Activated gamma-delta T cell treated with anti-CD3 and anti-CD28 coated beads, Interleukin-2, amount 50 U/mL, for 16 hours (primary cell): ENCODE results near the gene LDHB.
A peak's percentile ranks its signal among the peaks of the same experiment; 100 is the strongest.
"Not testable (repeated sequence)": the region's sequence is repeated elsewhere in the genome, so short reads cannot be mapped to it uniquely, and the experiment has no call there.

Experiments
- DNase-seq: peaks from one replicate; pipeline ENCODE4 v3.0.0-alpha.2; 2020; ENCODE audit warnings: low read depth

The LDHB gene

DNA sequence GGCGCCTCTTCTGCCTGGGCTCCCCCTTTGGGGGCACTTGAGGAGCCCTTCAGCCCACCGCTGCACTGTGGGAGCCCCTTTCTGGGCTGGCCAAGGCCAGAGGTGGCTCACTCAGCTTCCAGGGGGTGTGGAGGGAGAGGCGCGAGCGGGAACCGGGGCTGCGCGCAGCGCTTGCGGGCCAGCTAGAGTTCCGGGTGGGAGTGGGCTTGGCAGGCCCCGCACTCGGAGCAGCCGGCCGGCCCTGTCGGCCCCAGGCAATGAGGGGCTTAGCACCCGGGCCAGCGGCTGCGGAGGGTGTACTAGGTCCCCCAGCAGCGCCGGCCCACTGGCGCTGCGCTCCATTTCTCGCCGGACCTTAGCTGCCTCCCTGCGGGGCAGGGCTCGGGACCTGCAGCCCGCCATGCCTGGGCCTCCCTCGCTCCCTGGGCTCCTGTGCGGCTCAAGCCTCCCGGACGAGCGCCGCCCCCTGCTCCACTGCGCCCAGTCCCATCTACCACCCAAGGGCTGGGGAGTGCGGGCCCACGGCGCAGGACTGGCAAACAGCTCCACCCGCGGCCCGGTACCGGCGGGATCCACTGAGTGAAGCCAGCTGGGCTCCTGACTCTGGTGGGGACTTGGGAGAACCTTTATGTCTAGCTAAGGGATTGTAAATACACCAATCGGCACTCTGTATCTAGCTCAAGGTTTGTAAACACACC, 3.9 kb upstream of the LDHB start:
- DNase-seq = not testable (repeated sequence)

DNA sequence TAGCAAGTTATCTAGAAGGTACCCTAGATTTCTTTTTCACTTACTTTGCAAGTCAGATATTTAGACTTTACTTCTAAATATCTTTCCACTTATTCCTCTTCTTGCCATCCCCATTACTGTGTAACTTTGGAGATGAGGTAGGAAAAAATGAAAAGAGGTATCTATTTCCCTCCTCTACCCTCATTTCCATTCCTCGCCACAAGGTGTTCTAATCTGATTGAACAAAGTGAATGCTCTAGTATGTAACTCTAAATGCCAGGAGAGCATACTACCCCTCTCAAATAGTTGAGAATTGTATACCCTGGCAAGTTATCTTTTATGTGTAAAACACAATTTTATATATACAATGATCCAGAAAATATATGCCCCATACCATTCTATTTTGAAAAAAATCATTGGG, 1.7 kb upstream of the LDHB start:
- DNase-seq = no peak

DNA sequence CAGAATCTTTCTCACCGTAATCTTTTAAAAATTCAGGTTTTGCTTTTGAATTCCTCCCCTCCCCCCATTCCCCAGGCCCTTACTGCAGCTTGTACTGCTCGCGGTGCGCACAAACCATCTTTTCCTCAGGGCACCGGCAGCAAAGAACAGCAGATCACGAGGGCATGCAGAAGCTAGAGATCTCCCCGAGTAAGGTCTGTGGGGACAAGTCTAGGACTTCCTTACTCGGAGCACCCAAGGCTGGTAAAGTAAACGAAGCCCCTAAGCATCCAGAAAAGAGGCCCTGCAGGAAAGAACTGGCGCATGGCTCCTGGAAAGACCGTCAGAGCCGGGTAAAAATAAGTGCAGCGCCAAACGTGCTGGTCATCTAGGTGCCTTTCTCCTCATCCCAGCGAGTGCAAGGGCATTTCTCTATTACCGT, 727 bp downstream of the LDHB start:
- peak; percentile 17 for DNase-seq

DNA sequence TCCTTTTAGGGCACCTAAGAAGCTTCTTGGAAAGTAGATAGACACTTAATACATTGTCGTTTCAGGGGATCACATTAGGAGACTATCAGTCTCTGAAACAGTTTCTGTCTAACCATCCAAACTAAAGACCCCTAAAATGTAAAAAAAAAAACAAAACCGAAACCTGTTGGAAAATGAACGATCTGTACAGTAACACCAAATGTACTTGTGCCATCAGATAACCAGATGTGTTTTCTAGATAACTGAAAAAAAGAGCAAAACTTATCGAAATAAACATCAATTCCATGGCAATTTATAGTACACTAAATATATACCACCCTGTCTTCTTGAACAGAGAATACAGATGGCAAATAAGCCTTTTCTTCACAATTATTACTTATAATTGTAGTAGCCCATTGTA, 2.1 kb downstream of the LDHB start:
- DNase-seq = no peak

DNA sequence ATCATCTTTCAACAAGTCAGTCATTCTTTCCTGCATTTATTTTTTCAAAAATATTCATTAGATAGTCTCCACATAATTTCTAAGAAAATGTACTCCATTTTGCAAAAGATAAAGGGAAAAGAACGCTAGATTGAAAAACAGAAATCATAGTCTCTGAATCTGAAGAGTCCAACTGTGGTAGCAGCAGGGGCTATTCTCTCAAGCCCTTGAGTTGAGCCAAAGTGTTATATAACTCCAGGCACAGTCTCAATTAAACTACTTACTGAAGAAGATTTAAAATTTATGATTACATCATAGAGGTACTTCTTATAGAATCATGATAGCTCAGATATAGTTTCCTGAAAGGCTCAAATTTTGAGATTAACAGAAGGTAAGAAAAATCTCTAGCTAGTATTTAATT, 5.8 kb downstream of the LDHB start:
- DNase-seq = no peak

DNA sequence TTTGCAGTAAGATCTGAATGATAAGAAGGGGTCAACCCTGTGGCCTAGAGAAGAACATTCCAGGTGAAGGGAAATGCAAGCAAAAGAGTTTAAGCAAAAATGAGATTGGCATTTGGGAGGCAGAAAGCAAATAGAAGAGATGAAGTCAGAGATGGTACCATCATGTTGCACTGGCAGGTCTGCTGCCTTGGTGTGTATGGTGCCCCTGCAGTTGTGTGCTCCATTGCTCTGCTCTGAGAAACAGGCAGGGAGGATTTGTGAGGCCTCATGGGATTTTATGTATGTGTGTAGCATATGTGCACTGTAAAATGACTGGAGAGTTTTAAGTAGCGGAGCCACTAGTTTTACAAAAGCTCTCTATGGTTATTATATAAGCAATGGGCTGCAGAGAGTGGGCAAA, 6.6 kb downstream of the LDHB start:
- no peak for DNase-seq

DNA sequence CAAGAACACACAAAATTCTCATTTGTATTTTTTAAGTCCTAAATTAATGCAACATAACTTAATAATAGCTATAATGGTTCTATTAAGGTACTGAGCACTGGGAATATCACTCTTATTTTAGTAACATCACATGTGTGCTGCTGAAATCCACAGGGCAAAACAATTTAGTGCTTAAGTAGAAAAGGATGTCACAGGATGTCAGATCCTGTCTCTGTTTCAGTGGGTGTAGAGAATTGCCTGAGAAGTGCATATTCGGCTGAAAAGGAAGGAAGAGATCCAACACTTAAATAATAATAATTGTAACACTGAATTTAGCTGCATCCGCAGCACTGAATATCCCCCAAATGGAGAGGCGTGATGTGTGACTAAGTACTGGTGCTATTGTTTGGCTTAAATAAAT, 8.6 kb downstream of the LDHB start:
- DNase-seq = no peak

DNA sequence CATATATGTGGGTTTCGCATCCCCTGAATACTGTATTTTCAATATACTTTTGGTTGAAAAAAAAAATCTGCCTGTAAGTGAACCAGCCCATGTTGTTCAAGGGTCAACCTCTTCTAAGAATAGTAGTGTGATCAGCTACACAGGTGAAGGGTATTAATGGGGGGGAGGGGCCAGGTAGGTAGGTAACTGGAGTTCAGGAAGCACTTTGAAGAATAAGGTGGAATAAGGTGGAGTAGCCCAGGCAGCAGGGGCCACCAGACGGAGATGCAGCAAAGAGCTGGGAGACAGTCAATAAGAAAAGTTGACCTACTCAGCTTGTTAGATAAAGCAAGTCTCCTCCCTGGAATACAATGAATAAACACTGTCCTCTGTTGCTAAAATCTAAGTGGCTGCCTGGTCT, 9.3 kb downstream of the LDHB start:
- no peak for DNase-seq

DNA sequence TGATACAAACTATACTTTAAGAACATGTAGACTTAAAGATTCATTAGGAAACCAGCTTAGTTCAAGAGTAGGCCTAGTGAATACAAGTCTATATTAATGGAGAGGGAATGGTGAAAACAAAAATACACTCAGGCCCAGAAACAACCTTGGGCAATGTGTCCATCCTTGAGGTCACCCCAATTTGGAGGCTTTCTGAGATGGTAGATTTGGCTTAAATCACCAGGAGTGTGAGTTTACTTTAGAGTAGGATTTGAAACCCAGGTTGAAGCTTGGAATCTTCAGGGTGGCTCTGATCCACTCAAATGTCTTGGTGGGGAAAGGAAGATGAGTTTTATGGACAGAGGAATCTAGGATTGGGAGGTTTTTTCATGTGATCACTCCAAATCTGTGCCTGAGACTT, 10.5 kb downstream of the LDHB start:
- no peak for DNase-seq

DNA sequence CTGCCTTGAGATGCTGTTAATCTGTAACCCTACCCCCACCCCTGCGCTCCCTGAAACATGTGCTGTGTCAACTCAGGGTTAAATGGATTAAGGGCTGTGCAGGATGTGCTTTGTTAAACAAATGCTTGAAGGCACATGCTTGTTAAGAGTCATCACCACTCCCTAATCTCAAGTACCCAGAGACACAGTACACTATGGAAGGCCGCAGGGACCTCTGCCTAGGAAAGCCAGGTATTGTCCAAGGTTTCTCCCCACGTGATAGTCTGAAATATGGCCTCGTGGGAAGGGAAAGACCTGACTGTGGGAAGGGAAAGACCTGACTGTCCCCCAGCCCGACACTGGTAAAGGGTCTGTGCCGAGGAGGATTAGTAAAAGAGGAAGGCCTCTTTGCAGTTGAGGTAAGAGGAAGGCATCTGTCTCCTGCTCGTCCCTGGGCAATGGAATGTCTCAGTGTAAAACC, 12.6 kb downstream of the LDHB start:
- not testable (repeated sequence) for DNase-seq

DNA sequence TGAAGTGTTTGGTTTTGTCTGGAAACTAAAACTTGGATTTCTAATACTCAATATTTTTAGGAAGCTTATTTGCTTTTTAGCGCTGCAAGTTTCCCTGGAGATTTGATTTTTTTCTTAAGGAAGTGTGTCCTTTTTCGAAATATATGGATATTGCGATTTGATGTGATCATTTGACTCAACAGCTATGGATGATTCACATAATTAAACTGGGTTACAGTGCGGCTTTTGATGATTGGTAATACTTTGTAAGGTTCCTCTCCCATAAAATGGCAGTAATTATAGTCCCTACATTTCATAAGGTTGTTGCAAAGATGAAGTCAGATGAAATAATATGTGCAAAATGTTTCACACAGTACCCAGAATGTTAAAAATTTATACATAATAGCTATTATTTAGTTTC, 13.1 kb downstream of the LDHB start:
- no peak for DNase-seq

DNA sequence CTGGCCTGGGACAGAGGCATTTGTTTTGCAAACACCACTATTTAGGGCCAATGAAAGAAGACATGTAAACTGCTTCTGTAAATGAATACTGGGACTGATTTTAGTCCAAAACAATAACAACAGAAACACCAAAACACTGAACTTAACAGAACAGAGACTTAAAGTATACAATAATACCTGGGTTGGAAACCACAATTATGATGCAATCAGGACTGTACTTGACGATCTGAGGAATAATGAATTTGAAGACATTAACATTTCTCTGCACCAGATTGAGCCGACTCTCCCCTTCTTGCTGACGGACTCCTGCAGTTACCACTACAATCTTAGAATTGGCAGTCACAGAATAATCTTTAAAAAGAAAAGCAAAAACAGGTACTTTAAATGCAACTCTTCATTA, 13.9 kb downstream of the LDHB start:
- no peak for DNase-seq

DNA sequence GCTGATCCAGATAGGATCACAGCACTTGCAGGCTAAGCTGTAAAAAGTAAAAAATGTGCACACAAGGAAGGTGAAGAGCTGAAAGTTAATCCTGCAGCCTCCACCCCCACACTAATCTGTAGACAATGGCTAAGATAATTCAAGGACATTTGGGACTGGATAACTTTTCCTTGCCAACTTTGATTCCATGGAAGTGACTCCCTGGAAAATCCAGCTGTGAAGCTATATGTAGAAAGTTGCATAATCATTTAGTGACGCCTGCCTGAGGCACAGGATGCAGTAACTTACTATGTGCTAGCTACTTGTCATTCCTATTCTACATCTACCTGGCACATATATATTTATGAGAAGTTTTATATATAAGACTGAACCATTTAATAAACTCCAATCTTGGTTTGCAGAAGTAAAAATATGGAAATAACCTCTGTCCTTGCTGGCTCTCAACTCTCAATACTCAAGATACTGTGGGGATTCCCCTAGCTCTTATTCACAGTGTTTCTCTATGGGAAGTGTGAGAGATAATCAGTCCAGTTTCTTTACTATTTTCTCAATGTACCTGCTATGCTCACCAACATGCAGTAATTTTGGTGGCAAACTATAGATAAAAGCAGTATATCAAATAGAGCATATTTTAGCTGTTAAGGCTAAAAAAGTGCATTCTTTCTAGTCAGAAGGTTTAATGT, 14.8 kb downstream of the LDHB start:
- DNase-seq = no peak

DNA sequence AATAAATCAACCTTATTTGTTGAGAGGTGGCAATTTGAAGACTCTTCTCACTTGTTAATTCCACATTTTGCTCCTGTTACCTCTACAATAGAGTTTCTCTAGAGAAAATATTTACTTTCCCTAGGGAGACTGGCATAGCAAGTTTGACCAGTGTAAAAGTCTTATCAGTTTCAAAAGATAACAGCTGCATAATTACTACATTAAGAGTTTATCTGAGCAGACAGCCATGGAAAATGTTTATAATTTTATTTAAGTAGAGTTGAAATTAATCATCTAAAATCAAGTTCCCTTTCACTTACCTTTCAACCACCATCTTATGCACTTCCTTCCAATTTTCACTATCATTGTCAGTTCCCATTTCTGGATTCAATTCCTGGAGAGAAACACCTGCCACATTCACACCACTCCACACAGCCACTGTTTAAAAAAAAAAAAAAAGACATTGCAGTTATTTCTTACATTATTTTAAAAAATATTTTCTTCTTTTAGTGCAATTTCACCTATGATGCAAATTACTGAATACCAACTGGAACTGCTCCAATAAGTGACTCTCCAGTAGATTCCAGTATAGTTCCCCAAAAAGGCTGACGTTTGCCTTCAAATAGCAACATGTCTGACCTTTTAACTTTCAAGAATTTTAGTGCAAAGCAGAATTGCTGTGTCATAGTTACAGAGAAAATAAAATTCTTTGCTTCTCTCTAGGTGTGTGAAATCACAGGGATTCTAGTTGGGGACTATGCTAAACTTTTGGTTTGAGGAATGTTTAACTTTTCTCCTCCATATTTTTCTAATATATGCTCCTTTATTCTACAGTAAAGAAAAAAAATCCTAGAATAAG, 19.4 kb downstream of the LDHB start:
- DNase-seq = no peak

DNA sequence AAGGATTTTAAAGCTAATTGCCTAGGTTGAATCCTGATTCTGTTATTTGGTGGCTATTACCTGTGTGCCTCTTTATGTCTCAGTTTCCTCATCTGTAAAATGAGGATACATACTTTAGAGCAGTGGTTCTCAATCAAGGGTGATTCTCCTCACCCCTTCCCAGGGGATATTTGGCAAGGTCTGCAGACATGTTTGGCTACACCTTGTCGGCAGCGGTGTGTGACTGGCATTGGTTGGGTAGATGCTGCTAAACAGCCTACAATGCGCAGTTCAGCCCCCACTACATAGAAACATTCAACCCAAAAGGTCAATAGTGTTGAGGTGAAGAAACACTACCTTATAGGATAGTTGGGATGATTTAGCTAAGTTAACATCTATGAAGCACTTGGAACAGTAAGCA, 23.4 kb downstream of the LDHB start:
- DNase-seq = no peak

DNA sequence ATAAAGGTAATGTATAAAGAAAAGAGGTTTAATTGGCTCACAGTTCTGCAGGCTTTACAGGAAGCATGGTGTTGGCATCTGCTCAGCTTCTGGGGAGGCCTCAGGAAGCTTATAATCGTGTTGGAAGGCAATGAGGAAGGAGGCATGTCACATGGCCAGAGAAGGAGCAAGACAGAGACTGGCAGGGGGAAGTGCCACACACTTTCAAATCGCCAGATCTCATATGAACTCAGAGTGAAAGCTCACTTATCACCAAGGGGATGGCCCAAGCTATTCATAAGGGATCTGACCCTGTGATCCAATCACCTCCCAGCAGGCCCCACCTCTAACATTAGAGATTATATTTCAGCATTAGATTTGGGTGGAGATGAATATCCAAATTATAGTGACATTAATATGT, 26.3 kb downstream of the LDHB start:
- DNase-seq = no peak

DNA sequence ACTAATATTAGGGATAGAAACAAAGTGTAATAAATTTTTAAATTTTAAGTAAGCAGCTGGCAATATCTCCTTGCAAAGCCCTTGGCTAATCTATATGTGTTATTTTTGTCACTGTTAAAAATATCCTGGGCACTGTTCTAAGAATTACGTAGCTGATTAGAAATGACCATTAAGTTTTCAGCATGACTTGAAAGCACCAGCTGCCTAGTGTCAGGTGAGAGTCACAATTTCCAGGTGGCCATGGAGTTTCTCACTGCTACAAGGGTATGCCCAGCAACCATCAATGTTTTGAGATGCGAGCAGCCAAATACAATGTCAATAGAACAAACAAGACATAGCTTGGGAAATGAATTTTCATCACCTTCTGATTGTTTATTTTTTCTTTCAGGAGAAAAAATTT, 29.7 kb downstream of the LDHB start:
- no peak for DNase-seq

DNA sequence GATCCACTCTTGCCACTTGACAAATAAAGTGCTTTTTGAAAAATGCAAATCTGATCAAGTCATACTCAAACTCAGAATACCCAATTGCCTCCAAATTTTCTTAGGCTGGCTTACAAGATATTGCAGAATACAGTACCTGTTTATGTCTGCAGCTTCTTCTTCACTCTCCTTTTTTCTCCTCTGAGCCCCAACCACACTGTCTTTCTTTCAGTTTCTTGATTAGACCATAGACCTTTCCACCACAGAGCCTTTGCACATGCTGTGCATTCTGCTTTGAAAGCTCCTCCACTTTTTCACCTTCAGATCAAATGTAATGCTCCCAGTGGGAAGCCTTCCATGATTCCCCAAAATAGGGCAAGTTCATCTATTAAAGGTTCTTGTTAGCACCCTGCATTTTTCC, 39.1 kb downstream of the LDHB start:
- DNase-seq = no peak

DNA sequence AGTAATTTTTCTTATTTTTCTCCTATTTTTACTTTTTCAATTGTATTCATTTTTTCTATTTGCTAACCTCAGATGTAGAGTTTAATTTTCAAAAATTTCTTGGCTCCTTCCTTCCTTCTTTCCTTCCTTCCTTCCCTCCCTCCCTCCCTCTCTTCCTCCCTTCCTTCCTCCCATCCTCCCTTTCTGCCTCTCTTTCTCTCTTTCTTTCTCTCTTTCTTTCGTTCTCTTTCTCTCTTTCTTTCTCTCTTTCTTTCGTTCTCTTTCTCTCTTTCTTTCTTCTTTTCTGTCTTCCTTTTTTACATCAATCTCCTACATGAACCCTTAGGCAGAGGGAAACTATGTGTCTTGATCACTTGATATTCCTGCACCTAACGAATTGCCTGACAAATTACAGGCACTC, 40.6 kb downstream of the LDHB start:
- DNase-seq = no peak

DNA sequence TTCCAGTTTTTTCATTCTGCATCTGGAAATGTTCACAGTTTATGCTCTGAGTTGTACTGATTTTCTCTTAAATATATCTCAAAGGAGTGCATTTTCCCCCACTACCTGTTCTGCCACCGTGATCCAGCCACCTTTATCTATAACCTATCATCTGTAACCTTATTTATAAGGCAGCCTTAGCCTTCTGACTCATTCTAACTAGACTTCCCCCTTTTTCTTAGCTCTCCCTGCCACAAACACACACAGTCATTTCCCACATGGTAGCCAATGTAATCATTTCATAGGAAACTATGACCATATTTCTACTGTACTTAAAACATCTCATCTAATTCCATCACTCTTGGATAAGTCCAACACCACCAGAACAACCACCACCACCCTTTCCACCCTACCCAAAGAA, 42.2 kb downstream of the LDHB start:
- no peak for DNase-seq

DNA sequence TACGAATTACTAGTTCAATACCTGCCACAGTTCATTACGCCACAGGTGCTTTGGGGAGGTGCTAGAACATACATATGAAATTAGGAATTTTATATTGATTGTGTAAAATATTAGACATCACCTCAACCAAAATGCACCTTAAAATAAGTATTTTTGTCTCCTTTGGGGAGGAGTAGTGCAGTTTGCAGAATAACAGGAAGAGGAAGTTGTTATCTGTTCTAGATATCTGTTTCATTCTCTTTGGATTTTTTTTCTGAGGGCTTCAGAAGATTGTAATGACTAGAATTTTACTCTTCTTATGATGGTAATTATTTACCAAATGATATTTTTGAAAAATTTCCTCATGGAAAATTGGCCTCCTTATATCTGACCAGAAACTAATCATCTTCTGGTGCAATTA, 43.1 kb downstream of the LDHB start:
- no peak for DNase-seq

DNA sequence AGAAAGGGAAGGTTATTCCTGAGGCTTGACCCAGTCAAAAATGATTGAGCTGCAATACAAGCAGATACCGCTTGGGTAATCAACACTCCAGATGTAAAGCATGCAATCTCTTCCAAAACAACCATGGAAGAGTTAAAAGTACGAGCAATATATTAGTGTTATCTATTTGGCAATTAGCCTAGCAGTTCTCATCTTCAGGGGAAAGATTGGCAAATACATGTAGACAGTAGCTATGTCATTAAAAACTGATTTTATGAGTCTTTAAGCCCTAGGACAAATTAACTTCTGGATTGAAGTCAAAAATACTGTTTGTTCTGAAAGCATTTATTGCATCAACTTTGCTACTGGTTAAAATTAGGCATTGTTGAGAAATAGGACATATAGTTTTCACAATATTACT, 43.7 kb downstream of the LDHB start:
- DNase-seq = no peak

DNA sequence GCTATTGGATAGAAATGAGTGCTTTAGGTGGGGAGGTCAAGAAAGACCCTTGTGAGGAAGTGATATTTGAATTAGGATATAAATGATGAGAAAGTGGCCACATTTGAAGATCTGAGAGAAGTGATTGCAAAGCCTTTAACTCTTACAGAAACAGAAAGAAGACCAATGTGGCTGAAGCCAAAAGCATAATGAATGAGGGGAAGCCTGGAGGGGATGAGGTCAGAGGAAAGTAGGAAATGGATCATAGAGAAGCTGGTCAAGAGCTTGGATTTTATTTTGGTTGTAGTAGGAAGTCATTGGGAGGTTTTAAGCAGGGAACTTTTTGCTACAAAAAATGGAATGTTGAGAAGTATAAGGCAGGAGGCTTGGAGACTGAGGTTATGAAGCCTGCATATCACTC, 49.4 kb downstream of the LDHB start:
- no peak for DNase-seq
